ENCODE results near the gene PRICKLE1.

DNA sequence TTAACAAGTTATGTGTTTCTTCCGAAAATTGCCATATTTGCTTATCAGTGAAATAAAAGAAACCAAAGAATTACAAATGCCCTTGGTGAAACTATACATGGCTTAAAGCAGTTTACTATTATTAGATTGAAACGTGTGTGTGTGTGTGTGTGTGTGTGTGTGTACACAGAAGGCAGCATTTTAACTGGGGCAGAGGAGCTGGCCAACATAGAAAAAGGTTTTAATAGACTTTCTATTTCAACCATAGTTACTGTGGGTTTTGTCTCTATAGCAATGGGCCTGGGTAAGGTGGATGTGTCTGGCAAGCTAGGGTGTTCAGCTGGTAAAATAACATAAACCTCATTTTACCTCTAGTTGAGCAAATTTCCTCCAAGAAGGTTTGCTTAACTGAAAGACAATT, 6.5 kb downstream of the PRICKLE1 start:
- TF ChIP-seq, protein P1, sequence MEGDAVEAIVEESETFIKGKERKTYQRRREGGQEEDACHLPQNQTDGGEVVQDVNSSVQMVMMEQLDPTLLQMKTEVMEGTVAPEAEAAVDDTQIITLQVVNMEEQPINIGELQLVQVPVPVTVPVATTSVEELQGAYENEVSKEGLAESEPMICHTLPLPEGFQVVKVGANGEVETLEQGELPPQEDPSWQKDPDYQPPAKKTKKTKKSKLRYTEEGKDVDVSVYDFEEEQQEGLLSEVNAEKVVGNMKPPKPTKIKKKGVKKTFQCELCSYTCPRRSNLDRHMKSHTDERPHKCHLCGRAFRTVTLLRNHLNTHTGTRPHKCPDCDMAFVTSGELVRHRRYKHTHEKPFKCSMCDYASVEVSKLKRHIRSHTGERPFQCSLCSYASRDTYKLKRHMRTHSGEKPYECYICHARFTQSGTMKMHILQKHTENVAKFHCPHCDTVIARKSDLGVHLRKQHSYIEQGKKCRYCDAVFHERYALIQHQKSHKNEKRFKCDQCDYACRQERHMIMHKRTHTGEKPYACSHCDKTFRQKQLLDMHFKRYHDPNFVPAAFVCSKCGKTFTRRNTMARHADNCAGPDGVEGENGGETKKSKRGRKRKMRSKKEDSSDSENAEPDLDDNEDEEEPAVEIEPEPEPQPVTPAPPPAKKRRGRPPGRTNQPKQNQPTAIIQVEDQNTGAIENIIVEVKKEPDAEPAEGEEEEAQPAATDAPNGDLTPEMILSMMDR (IDR thresholded peaks at IDR 0.05), result no peak
- no peak for TF ChIP-seq POLR2A (IDR thresholded peaks at IDR 0.05)
